Measurements from ENCODE around the gene NOD1.
A peak's percentile ranks its signal among the peaks of the same experiment; 100 is the strongest.

Gene NOD1

DNA sequence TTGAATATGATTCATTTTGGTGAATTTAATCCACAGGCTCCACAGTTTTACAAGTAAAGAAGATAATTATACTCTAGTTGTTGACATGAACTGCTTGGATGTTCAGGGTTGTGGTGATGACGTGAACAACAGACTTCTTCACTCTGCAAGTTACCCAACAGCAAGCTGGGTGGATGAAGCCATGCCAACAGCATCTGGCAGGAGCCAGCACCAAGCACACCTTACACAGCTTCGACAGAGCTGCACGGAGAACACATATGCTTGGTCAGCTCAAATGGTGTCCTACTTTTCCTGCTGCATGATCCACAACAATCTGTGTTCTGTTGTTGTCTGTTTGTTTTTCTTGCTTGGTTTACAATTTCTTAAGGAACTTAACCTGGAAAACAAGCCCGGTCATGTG is 9.8 kb downstream of the NOD1 start:
- DNase-seq, result no peak

DNA sequence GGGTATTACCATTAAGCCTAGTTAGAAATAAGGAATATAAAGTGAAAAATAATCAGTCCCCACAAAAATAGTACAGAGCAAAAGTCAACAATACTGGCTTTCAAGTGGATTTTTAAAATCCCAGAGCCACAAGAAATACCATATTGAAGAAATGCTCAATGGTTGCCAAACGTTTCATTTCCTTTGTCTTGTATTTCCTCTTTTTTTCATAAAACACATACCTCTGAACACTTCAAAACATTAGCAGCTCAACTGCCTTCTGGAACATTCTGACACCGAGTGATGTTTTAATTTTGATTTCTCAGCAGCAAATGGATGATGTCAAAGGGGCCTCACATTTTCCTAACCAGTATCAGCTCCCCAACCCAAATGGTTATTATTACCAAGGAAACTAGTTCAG is 10.5 kb downstream of the NOD1 start:
- no peak for DNase-seq

DNA sequence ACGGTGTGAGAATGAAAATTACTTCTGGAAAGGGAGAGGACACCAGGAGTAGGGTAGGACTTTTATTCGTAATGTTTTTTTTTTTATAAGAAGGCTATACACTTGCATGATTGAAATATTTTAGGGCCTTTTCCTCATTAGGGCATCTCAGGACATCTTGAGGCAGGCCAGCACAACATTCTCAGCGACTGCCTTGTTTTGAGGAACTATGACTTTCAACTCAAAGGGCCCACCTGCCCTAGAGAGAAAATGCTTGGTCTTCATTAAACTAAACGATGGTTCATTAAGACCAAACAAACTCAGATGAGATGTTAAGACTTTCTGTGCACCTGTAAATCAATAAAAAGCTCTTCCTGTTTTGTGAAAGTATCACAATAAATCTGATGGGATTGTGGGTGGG is 11.3 kb downstream of the NOD1 start:
- DNase-seq, result no peak

- DNase-seq, result no peak
Observed at GRCh38 chr7:30466266-30466665, 12.3 kb downstream of the NOD1 start.

GRCh38 chr7:30465811-30466180 is 12.8 kb downstream of the NOD1 start:
- DNase-seq, result no peak

- no peak for DNase-seq
Observed at GRCh38 chr7:30465046-30465810, 13.4 kb downstream of the NOD1 start.

DNA sequence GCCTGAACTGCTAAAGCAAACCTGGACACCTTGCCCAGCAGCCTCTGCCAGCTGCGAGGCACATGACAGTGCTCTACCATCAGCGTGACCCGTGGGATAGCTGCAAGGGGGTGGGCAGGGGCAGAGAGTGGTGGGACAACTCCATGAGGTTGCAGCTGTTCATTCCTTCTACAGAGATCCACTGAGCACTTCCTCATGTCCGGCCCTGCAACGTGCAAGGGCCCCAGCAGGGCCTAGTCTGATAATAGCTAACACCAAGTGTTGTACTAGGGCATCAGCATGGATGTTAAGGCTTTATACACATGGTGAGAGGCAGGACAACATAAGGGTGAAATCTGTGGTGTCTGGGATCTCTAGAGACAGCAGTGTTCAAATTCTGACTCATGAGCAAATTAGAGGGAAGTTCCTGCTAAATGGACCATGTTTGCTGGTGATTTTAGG is 14.3 kb downstream of the NOD1 start:
- no peak for DNase-seq

GRCh38 chr7:30463405-30464145 is 15.0 kb downstream of the NOD1 start:
- DNase-seq, result no peak

GRCh38 chr7:30462179-30462578 is 16.4 kb downstream of the NOD1 start:
- no peak for DNase-seq

DNA sequence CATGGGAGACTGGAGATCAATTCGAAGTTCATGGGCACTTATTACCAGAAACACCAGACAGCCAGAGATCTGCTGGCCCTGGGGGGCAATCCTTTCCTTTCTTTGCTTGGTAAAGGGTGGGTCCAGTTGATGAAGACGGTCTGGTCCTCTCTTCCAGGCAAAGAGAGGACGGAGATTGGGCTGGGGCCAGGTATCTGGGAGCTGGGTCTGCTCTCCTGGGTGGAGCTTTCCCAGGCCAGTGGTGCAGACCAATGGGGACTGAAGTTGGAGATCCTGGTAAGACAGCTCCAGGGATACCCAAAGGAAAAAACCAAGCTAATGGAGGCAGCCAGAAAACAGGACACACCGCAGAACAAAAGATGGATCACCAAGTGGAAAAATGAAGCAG is 18.3 kb downstream of the NOD1 start:
- DNase-seq, result no peak

GRCh38 chr7:30459591-30460245 is 18.9 kb downstream of the NOD1 start:
- no peak for DNase-seq

GRCh38 chr7:30458311-30458710 is 20.3 kb downstream of the NOD1 start:
- no peak for DNase-seq

- no peak for DNase-seq
Observed at GRCh38 chr7:30453921-30454320, 24.7 kb downstream of the NOD1 start.

DNA sequence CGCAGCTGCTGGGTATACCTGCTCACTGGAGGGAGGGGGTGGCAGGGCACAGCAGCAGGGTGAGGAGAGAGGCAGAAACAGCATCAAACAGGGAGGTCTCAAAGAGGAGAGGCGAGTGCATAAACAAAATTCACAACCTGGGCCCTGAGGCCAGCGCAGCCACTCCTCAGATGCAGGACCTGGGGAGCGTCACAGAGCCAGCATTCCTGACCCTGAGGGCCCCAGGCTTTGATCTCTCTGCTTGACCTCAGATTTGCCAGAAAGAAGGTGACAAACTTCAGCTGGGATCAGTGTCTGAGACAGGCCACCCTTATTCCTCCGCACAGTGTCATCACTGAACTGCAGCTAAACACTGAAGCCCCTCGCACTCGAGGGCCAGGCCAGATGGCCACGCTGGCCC is 25.6 kb downstream of the NOD1 start:
- DNase-seq, result no peak

DNA sequence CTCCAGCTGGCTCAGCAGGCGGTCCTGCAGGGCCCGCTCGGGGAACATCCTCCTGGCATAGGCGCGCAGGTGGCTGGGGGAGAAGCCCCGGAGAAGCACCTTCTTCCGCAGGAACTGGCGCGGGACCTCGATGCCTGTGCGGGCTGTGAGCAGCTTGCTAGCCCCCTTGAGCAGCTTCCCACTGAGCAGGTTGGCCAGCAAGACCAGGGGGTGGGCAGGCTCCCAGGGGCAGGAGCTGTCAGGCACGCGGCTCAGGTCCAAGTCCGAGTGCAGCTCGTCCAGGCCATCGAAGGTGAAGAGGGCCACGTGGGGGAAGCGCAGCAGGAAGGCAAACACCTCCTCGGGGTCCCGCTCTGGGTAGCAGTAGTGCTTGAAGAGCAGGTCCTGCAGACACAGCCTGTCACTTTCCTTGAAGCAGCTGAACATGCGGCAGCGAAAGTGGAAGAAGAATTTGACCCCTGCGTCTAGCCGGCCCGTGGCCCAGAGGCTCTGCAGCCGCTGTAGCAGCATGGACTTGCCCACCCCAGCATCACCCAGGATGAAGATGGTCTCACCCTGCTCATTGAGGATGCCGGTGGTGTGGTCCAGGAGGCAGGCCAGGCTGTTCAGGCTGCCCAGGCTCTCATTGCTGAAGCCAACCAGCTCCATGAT is 26.2 kb downstream of the NOD1 start:
- DNase-seq, result no peak

DNA sequence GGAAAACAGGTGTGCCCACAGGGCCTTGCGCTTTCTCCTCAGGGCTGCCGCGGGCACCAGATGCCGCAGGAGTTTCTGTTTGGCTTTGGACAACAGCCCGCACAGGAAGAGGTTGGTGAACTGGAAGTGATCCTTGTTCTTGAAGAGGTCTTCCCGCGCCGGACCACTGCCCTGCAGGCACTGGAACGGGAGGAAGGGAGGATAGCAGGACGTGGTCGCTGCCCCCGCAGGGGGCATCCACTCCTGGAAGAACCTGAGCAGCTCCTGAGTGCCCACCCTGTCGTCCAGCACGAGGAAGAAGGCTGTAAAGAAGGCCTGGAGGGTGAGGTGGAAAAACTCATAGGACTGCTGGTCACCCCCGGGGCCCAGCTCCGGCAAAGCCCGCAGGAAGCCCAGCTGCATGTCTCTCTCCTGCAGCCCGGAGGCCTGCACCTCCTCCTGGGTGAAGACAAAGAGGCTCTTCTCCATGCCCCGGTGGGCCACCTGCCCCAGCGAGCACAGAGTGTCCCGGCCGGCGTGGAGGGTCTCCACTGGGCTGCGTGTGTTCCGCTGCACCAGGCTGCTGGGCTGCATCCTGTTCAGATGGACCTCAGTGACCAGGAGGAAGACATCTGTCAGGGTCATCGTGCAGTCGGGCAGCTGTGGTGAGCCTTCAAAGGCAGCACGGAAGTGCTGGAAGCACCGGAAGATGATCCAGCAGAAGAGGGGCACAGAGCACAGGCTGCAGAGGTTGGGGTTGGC is 26.9 kb downstream of the NOD1 start:
- DNase-seq, result no peak

DNA sequence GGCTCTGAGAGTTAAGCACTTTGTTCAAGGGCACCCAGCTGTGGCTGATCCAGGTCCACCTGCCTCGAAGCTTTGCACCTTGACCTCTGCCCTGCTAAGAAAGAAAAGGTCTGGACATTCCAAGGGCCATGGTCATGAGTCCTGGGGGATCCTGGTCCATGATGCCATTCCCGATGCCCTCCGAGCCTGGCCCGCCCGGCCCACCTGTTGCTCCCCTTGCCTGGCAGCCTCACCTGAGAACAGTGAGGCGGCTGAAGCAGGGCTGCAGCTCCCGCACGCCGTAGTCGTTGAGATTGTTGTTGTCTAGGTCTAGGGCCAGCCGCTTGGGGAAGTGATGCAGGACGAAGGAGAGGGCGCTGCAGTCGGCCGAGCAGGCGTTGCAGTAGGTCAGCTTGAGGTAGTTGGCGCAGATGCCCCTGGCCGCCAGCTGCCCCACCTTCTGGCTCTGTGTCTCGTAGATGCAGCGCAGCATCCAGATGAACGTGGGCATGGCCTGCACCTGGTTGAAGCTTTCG is 27.5 kb downstream of the NOD1 start:
- peak; percentile 8 for DNase-seq

- DNase-seq, result no peak
Observed at GRCh38 chr7:30450240-30450982, 28.2 kb downstream of the NOD1 start.

- DNase-seq, result no peak
Observed at GRCh38 chr7:30448461-30449189, 30.0 kb downstream of the NOD1 start.

- DNase-seq, result no peak
Observed at GRCh38 chr7:30447466-30447865, 31.1 kb downstream of the NOD1 start.

- no peak for DNase-seq
Observed at GRCh38 chr7:30446266-30446665, 32.3 kb downstream of the NOD1 start.

Measured in activated gamma-delta T cell (primary cell).